K562 (cell line): Measurements from ENCODE around the gene HVCN1. TPM values are rescaled to one million over a fixed set of nuclear protein-coding genes. Genes with fewer than 3 reads are reported as not detected.

ENCODE experiments used
- ATAC-seq: fragments of 200-7000 bp; cut with Tn5 transposase; 3 replicates; pipeline ENCODE4 v1.9.1; 2020; ENCODE audit warnings: moderate library complexity
- BruUV-seq: library from RNA; stranded (reverse); fragments of 400-500 nt; replicated peaks from 2 replicates; lab custom pipeline; 2021; lab: Mats Ljungman, UMichigan
- CTCF ChIA-PET: fragments of 300-600 bp; formaldehyde crosslinking; extraction: SDS; loops from one replicate; lab custom pipeline; 2021; ENCODE audit warnings: low intra/inter-chr PET ratio; lab: Yijun Ruan, JAX
- POLR2A ChIA-PET: fragments of 300-600, 350-650 bp; sonication (Branson Sonifier 250); formaldehyde crosslinking; extraction: SDS; loops from one replicate; lab custom pipeline; 2021; ENCODE audit warnings: antibody characterized with exemption, inconsistent platforms; lab: Yijun Ruan, JAX
- DNase-seq, 4 experiments: peaks; one replicate each; pipeline versions ENCODE4 v3.0.0 to v3.0.0-alpha.2; 2011 to 2018; ENCODE audit warnings: low spot score in 3 of 4, mixed read lengths in 3 of 4; ENCODE audit errors: extremely low read depth in 1 of 4
- FAIRE-seq: peaks from 2 replicates; lab custom pipeline; 2011; peaks lifted over from hg19 to GRCh38; lab: Jason Lieb, UNC
- H2AFZ ChIP-seq: 2 replicates; pipeline ENCODE4 v1.6.0; 2011; ENCODE audit warnings: low read depth, low read length, control low read depth, inconsistent platforms
- H3K27ac ChIP-seq: fragments of 200-600 bp; 3 replicates; pipeline ENCODE4 v1.8.0; 2011; ENCODE audit warnings: low read depth, mild to moderate bottlenecking, control low read depth, inconsistent platforms, low read length, moderate library complexity, mixed read lengths; ENCODE audit errors: extremely low read depth
- H3K27me3 ChIP-seq, 2 experiments: fragments of 300-600 bp in 1 of 2; 2 replicates in 1 of 2; 3 replicates in 1 of 2; pipeline versions ENCODE4 v1.6.0 to v1.8.0; 2011; ENCODE audit warnings: inconsistent platforms in 2 of 2, low read length in 2 of 2, mild to moderate bottlenecking in 1 of 2, mixed read lengths in 1 of 2, moderate library complexity in 1 of 2; ENCODE audit not compliant: control insufficient read depth in 2 of 2, insufficient read depth in 2 of 2
- H3K36me3 ChIP-seq: fragments of 300-600 bp; 3 replicates; pipeline ENCODE4 v1.8.0; 2011; ENCODE audit warnings: mild to moderate bottlenecking, low read length, inconsistent platforms; ENCODE audit not compliant: control insufficient read depth, insufficient read depth
- H3K4me1 ChIP-seq, 2 experiments: fragments of 200-600 bp in 1 of 2; replicated peaks in 1 of 2; 2 replicates in 1 of 2; 3 replicates in 1 of 2; pipeline versions ENCODE4 v1.5.1 to v1.8.0; 2011; ENCODE audit warnings: inconsistent platforms in 2 of 2, low read length in 2 of 2, mild to moderate bottlenecking in 1 of 2, mixed read lengths in 1 of 2, moderate library complexity in 1 of 2; ENCODE audit not compliant: control insufficient read depth in 2 of 2, insufficient read depth in 2 of 2
- H3K4me2 ChIP-seq: 2 replicates; pipeline ENCODE4 v1.6.1; 2011; ENCODE audit warnings: low read length, control low read depth, inconsistent platforms, mixed read lengths; ENCODE audit not compliant: insufficient read depth
- H3K4me3 ChIP-seq: fragments of 200-600 bp; sonication (generic), shearing (Covaris generic); 2 replicates; pipeline ENCODE4 v1.5.1; 2016; ENCODE audit warnings: control low read depth, inconsistent platforms
- H3K79me2 ChIP-seq: fragments of 200-600 bp; 3 replicates; pipeline ENCODE4 v1.8.0; 2011; ENCODE audit warnings: low read length, inconsistent platforms; ENCODE audit not compliant: control insufficient read depth, insufficient read depth
- H3K9ac ChIP-seq, 2 experiments: 2 replicates each; pipeline versions ENCODE4 v1.6.0 to v1.6.1; 2011; ENCODE audit warnings: low read depth in 2 of 2, low read length in 2 of 2, control low read depth in 1 of 2, inconsistent platforms in 1 of 2, mild to moderate bottlenecking in 1 of 2, mixed read lengths in 1 of 2; ENCODE audit not compliant: insufficient read depth in 1 of 2
- H3K9me1 ChIP-seq: one replicate; pipeline ENCODE4 v1.6.0; 2011; ENCODE audit warnings: inconsistent platforms, mild to moderate bottlenecking, low read length, moderate library complexity; ENCODE audit not compliant: control insufficient read depth, insufficient read depth
- H3K9me3 ChIP-seq: replicated peaks from 2 replicates; pipeline ENCODE4 v1.5.1; 2011; ENCODE audit warnings: low read depth, low read length, inconsistent platforms; ENCODE audit not compliant: control insufficient read depth, insufficient read depth
- H4K20me1 ChIP-seq: replicated peaks from 2 replicates; pipeline ENCODE4 v1.6.1; 2011; ENCODE audit warnings: low read length, inconsistent platforms, mixed read lengths; ENCODE audit not compliant: control insufficient read depth, insufficient read depth
- BHLHE40 ChIP-seq: IDR thresholded peaks from 2 replicates; pipeline ENCODE4 v1.6.1; 2011; ENCODE audit warnings: low read length, improper control_type of control experiment
- FIP1L1 ChIP-seq: fragments of 200-400 bp; formaldehyde crosslinking; IDR thresholded peaks from 2 replicates; pipeline ENCODE4 v1.6.1; 2018; ENCODE audit warnings: mild to moderate bottlenecking, low read depth, low read length; ENCODE audit not compliant: poor library complexity, severe bottlenecking
- KAT2B ChIP-seq: IDR thresholded peaks from one replicate; pipeline ENCODE4 v1.6.1; 2012; ENCODE audit warnings: low read depth, mild to moderate bottlenecking, control low read depth, inconsistent platforms, low read length, moderate library complexity
- NRF1 ChIP-seq, 2 experiments: fragments of 450-650 bp; IDR thresholded peaks in 1 of 2; conservative IDR thresholded peaks in 1 of 2; 2 replicates each; pipeline ENCODE4 v1.6.1; 2014; ENCODE audit warnings: mild to moderate bottlenecking in 2 of 2
- POLR3A ChIP-seq: IDR thresholded peaks from 2 replicates; pipeline ENCODE4 v1.6.1; 2011; ENCODE audit warnings: borderline replicate concordance, mild to moderate bottlenecking, moderate library complexity; ENCODE audit not compliant: insufficient read length, insufficient read depth; ENCODE audit errors: extremely low read depth
- RBM17 ChIP-seq: fragments of 200-400 bp; formaldehyde crosslinking; IDR thresholded peaks from 2 replicates; pipeline ENCODE4 v1.6.1; 2017; ENCODE audit warnings: low read depth, mild to moderate bottlenecking, low read length, borderline replicate concordance
- WGBS: fragments of 100-300 bp; shearing (Covaris generic); methylation state at CpG from one replicate; pipeline ENCODE4 v1.1.6; 2016; ENCODE audit warnings: low coverage, mixed read lengths; ENCODE audit not compliant: insufficient coverage; ENCODE audit errors: missing lambda C conversion rate; 5-methylcytosine and 5-hydroxymethylcytosine counted together
- in situ Hi-C: fragments of 300-500 bp; cut with MboI; formaldehyde crosslinking; loops from 4 replicates; pipeline ENCODE4 v1.15.0; 2018; ENCODE audit warnings: inconsistent platforms, mixed read lengths
- intact Hi-C: fragments of 100-400 bp; cut with micrococcal nuclease; formaldehyde crosslinking; loops from 2 replicates; pipeline ENCODE4 v1.14.2; 2022
- polyA plus RNA-seq, 8 experiments: library from polyadenylated mRNA; depleted of rRNA in 4 of 8; stranded (reverse) in 5 of 8; unstranded in 3 of 8; fragments of >200 nt; fragmentation: Nextera tagmentation in 2 of 8; fragmentation: Illumina TruSeq in 1 of 8; extraction: Ambion mirVana in 2 of 8; extraction: Trizol in 1 of 8; gene quantifications; 2 replicates each; pipeline versions ENCODE4 v1.2.1 to v1.2.3, GENCODE V29; 2011 to 2014; ENCODE audit warnings: inconsistent platforms in 1 of 8, missing spikeins in 1 of 8
- total RNA-seq, 7 experiments: library from RNA; depleted of rRNA in 6 of 7; stranded (reverse); fragments of >200 nt in 6 of 7; fragmentation: Illumina TruSeq in 2 of 7; extraction: Trizol in 2 of 7; gene quantifications; 2 replicates each; pipeline versions ENCODE4 v1.2.1 to v1.2.3, GENCODE V29; 2011 to 2021; ENCODE audit warnings: low replicate concordance in 1 of 7
- TF ChIP-seq, protein P1 (sequence below), 2 experiments: fragments of 450-650 bp; conservative IDR thresholded peaks; 2 replicates each; pipeline ENCODE4 v1.6.1; 2017; ENCODE audit warnings: mild to moderate bottlenecking in 2 of 2, moderate library complexity in 2 of 2
- TF ChIP-seq, protein P2 (sequence below): fragments of 250-450 bp; sonication (Bioruptor Pico); IDR thresholded peaks from 2 replicates; pipeline ENCODE4 v1.4.0; 2020; ENCODE audit warnings: mild to moderate bottlenecking, moderate library complexity

The HVCN1 gene
- total and polyA plus RNA-seq, 9 of the 15 experiments (the other 6 are each of a cell fraction or from before 2014, with no cell fraction given), result 0.21 to 1.4 (median 0.74) TPM

DNA sequence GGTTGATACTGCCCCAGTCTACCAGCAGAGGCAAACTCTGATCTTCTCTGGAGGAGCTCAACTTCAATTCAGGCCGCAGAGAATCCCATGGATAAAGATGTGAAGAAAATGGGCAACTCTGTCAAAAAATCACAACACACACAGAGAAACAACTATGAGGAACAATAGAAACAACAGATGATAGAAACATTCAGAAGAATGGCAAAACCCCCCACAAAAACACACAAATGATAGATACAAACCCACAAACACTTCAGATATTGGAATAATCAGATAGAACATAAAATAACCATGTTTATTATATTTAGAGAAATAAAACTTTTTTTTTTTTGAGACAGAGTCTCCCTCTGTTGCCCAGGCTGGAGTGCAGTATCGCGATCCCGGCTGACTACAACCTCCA, 20.0 kb upstream of the HVCN1 start (continued):
- TF ChIP-seq, protein P1, sequence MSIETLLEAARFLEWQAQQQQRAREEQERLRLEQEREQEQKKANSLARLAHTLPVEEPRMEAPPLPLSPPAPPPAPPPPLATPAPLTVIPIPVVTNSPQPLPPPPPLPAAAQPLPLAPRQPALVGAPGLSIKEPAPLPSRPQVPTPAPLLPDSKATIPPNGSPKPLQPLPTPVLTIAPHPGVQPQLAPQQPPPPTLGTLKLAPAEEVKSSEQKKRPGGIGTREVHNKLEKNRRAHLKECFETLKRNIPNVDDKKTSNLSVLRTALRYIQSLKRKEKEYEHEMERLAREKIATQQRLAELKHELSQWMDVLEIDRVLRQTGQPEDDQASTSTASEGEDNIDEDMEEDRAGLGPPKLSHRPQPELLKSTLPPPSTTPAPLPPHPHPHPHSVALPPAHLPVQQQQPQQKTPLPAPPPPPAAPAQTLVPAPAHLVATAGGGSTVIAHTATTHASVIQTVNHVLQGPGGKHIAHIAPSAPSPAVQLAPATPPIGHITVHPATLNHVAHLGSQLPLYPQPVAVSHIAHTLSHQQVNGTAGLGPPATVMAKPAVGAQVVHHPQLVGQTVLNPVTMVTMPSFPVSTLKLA (conservative IDR thresholded peaks at IDR 0.05), result no peak
- TF ChIP-seq BHLHE40 (no peak), RBM17 (no peak), KAT2B (no peak), POLR3A (no peak)
- TF ChIP-seq, protein P2, sequence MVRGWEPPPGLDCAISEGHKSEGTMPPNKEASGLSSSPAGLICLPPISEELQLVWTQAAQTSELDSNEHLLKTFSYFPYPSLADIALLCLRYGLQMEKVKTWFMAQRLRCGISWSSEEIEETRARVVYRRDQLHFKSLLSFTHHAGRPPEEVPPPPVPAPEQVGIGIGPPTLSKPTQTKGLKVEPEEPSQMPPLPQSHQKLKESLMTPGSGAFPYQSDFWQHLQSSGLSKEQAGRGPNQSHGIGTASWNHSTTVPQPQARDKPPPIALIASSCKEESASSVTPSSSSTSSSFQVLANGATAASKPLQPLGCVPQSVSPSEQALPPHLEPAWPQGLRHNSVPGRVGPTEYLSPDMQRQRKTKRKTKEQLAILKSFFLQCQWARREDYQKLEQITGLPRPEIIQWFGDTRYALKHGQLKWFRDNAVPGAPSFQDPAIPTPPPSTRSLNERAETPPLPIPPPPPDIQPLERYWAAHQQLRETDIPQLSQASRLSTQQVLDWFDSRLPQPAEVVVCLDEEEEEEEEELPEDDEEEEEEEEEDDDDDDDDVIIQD, result no peak
- TF ChIP-seq, all 486 proteins: peak for 0

DNA sequence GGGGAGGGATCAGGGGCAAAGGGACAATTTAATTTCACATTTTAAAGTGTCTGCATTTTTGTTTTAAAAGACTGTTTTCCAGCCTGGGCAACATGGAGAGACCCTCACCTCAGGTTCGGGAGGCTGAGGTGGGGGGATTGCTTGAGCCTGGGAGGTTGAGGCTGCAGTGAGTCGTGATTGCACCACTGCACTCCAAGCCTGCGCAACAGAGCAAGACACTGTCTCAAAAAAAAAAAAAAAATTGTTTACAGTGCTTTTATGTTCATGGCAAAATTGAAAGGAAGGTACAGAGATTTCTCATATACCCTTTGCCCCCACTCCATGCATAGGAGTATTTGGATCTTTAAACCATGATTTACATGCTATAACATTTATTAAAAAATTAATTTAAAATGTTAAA, 16.4 kb upstream of the HVCN1 start:
- Histone ChIP-seq H3K27ac (no peak overlapping the region), H3K36me3 (no peaks in the 10 kb centered on the region), H3K4me1 (peaks cover under 1 to 2% of the 10 kb centered on the region in 2 experiments; a peak in 1 of 5 replicates), H3K9me1 (no peaks in the 10 kb centered on the region), H4K20me1 (no peaks in the 10 kb centered on the region), H3K4me3 (no peak overlapping the region), H2AFZ (no peak overlapping the region), H3K79me2 (no peaks in the 10 kb centered on the region), H3K9me3 (no peaks in the 10 kb centered on the region), H3K9ac (no peak overlapping the region), H3K4me2 (no peak overlapping the region)
- no TSS peak for BruUV-seq
- ATAC-seq (no peak), DNase-seq (no peak), FAIRE-seq (no peak)
- 13% methylated on average over 3 of the region's 3 CpGs for WGBS
- intact Hi-C loops, result no loop called here
- in situ Hi-C loops, result no loop called here
- POLR2A ChIA-PET, result interaction anchor here (0.6 to 2.0 kb wide), 5 partner anchors 11 to 510 kb away, joined by 3 to 8 read pairs (median 3); no protein-coding TSS in a partner anchor
- CTCF ChIA-PET, result interaction anchor here (0.9 to 1.0 kb wide), 2 partner anchors 121 to 183 kb away, joined by 3 to 5 read pairs; no protein-coding TSS in a partner anchor
- TF ChIP-seq NRF1 (conservative IDR thresholded peaks at IDR 0.05 in 1 of 2, IDR thresholded peaks at IDR 0.05 in 1 of 2) (peak in 1 of 2 experiments; percentile 40; a peak in 2 of 4 replicates), FIP1L1 (no peak)
- TF ChIP-seq, all 486 proteins: peak for 1
- H3K27me3 ChIP-seq, result no peaks in the 10 kb centered on the region
